ENCODE measurements around the gene ZNF507.
"Not testable (repeated sequence)": the region's sequence is repeated elsewhere in the genome, so short reads cannot be mapped to it uniquely, and the experiment has no call there.

The ZNF507 gene

GRCh38 chr19:32415246-32415645 is 69.8 kb downstream of the ZNF507 start:
- DNase-seq (ENCODE audit: low read depth) = no peak

- no peak for DNase-seq (ENCODE audit: low read depth)
These were observed 70.3 kb downstream of the ZNF507 start for GRCh38 chr19:32415669-32416068.

GRCh38 chr19:32416749-32417456 is 71.5 kb downstream of the ZNF507 start:
- no peak for DNase-seq (ENCODE audit: low read depth)

GRCh38 chr19:32418155-32418554 is 72.7 kb downstream of the ZNF507 start:
- no peak for DNase-seq (ENCODE audit: low read depth)

GRCh38 chr19:32421589-32422361 is 76.4 kb downstream of the ZNF507 start:
- no peak for DNase-seq (ENCODE audit: low read depth)

- no peak for DNase-seq (ENCODE audit: low read depth)
These were observed 77.0 kb downstream of the ZNF507 start for GRCh38 chr19:32422435-32422834.

- DNase-seq (ENCODE audit: low read depth) = not testable (repeated sequence)
These were observed 78.5 kb downstream of the ZNF507 start for GRCh38 chr19:32423944-32424343.

GRCh38 chr19:32427536-32427935 is 82.1 kb downstream of the ZNF507 start:
- DNase-seq (ENCODE audit: low read depth) = no peak

- DNase-seq (ENCODE audit: low read depth) = no peak
These were observed 91.3 kb downstream of the ZNF507 start for GRCh38 chr19:32436692-32437091.

- no peak for DNase-seq (ENCODE audit: low read depth)
These were observed 91.7 kb downstream of the ZNF507 start for GRCh38 chr19:32437096-32437495.

Data from activated T-helper 9 cell treated with anti-CD3 and anti-CD28 coated beads, Interleukin-2, amount 50 U/mL, for 16 hours (primary cell).